Upper lobe of right lung (tissue), 1 donor: ENCODE results near the gene ITPK1. TPM values are rescaled to one million over a fixed set of nuclear protein-coding genes. Genes with fewer than 3 reads are reported as not detected.

Experiments used
- ATAC-seq: fragments of 200-7000 bp; cut with Tn5 transposase; one replicate; pipeline ENCODE4 v1.9.1; 2020; ENCODE audit warnings: mild to moderate bottlenecking, moderate library complexity
- DNase-seq: peaks from one replicate; pipeline ENCODE4 v3.0.0-alpha.2; 2020
- H3K27ac ChIP-seq: fragments of 200-600 bp; one replicate; pipeline ENCODE4 v1.8.0; 2022
- H3K27me3 ChIP-seq: fragments of 200-600 bp; one replicate; pipeline ENCODE4 v1.8.0; 2022; ENCODE audit warnings: mild to moderate bottlenecking
- H3K36me3 ChIP-seq: fragments of 200-600 bp; one replicate; pipeline ENCODE4 v1.8.0; 2022
- H3K4me1 ChIP-seq: fragments of 200-600 bp; one replicate; pipeline ENCODE4 v1.8.0; 2022
- H3K4me3 ChIP-seq: fragments of 200-600 bp; one replicate; pipeline ENCODE4 v1.8.0; 2022; ENCODE audit warnings: mild to moderate bottlenecking
- H3K9me3 ChIP-seq: fragments of 200-600 bp; one replicate; pipeline ENCODE4 v1.8.0; 2022
- intact Hi-C: fragments of 100-400 bp; cut with DNase I; formaldehyde crosslinking; loops from one replicate; pipeline ENCODE4 v1.11.0; 2022
- total RNA-seq: library from RNA; stranded (reverse); fragmentation: NEBNext Ultra II Directional; extraction: Animal tissue kit (Norgen Biotek cat#: 25700); gene quantifications from one replicate; pipeline ENCODE4 v1.2.1, GENCODE V29; 2021
- TF ChIP-seq, protein P1 (sequence below): fragments of 200-600 bp; IDR thresholded peaks from one replicate; pipeline ENCODE4 v1.8.0; 2022; ENCODE audit warnings: antibody characterized with exemption
- donor health status: DM: no; HTN: yes; CAD: no; lungs with severe emphysema.

The ITPK1 gene
- total RNA-seq, 1 donor from 2014 or later = 96.9 TPM

DNA sequence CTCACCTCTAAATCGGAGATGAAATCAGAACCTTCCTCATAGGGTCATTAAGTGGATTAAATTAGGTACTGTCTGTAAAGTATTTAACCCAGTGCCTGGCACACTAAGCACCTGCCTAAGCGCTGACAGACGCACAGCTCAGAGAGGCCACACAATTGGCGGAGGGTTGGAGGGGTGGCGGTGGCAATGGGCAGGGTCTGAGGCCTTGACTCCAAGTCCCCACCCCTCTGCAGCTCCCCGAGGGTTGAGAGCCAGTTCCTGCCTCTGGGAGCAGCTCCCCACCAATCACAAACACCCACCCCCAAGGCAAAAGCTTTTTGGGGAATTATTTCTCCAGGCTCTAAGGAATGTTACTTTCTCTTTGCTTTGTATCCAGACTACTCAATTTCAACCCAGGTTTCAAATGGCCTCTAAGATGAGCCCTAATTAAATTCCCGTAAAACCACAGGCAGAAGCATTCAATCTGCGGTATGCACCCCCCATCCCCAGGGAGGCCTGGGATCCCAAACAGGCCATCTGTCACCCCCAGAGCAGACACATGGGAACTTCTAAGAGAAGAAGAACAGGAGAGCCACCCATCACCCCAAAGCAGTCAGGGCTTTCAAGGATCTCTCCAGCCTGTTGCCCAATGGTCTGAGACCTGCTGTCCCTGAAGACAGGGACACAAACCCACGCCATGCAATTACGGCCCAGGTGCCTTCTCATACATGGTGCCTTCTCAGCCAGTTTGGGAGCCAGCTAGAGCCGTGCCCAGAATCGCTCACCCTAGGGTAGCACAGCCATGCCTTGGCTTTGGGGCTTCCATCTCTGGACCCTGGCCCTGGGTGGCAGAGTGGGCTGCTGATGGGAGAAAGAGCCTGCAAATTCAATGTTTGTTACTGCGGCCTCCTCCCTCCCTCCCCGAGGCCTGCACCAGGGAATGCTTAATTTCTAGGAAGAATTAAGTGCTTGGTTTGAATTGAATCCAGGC lies 126.7 kb downstream of the ITPK1 start:
- no peaks in the 10 kb centered on the region for H3K9me3 ChIP-seq
- H3K27me3 ChIP-seq = no peaks in the 10 kb centered on the region

DNA sequence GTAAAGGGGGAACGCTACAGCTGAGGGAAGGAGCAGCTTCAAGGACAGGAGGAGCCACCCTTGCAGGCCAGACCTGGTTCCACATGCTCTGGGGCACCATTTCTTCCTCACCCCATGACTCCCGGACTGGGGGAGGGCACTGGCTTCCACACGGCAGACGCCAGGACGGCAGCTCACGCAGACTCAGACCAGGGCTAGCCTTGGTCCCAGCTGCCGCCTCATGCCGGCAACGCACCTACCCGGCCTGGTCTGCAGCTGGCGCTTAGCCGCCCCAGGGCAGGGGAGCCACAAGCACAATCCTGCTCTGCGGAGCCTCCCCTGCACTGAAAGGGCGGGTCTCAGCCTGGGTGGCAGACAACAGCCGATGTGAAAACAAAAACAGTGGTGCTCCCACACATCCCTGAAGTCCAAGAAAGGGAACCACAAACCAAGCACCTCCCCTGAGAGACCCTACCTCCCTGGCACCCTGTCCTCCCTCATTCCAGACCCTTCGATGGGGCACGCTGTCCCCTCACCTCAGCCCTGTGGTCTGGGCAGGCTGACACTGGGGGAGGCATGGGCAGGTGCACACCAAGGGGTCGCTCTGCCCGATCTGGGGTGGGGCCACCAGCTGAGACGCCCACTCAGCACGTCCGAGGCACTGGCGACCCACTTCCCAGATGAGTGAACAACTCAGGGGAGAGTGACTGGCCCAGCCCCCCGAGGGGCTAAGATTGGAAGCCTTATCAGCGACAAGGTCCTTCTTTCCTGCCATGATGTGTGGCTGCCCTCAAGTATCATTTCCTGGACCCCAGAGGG lies 127.8 kb downstream of the ITPK1 start:
- no peaks in the 10 kb centered on the region for H3K9me3 ChIP-seq
- H3K4me3 ChIP-seq = no peak overlapping the region
- DNase-seq (no peak), ATAC-seq (no peak)
- intact Hi-C loops = no loop called here
- H3K36me3 ChIP-seq = no peaks in the 10 kb centered on the region
- peaks cover 27% of the 10 kb centered on the region for H3K4me1 ChIP-seq
- no peaks in the 10 kb centered on the region for H3K27me3 ChIP-seq
- no peak overlapping the region for H3K27ac ChIP-seq
- TF ChIP-seq, protein P1, sequence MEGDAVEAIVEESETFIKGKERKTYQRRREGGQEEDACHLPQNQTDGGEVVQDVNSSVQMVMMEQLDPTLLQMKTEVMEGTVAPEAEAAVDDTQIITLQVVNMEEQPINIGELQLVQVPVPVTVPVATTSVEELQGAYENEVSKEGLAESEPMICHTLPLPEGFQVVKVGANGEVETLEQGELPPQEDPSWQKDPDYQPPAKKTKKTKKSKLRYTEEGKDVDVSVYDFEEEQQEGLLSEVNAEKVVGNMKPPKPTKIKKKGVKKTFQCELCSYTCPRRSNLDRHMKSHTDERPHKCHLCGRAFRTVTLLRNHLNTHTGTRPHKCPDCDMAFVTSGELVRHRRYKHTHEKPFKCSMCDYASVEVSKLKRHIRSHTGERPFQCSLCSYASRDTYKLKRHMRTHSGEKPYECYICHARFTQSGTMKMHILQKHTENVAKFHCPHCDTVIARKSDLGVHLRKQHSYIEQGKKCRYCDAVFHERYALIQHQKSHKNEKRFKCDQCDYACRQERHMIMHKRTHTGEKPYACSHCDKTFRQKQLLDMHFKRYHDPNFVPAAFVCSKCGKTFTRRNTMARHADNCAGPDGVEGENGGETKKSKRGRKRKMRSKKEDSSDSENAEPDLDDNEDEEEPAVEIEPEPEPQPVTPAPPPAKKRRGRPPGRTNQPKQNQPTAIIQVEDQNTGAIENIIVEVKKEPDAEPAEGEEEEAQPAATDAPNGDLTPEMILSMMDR = no peak

More for the DNA sequence above, 126.7 kb downstream of the ITPK1 start:
- TF ChIP-seq, protein P1 = no peak
- ATAC-seq = no peak
- Histone ChIP-seq H3K27ac (no peak overlapping the region), H3K36me3 (peaks cover 8% of the 10 kb centered on the region), H3K4me1 (peaks cover 27% of the 10 kb centered on the region), H3K4me3 (no peak overlapping the region)
- no peak for DNase-seq
- intact Hi-C loops = no loop called here

DNA sequence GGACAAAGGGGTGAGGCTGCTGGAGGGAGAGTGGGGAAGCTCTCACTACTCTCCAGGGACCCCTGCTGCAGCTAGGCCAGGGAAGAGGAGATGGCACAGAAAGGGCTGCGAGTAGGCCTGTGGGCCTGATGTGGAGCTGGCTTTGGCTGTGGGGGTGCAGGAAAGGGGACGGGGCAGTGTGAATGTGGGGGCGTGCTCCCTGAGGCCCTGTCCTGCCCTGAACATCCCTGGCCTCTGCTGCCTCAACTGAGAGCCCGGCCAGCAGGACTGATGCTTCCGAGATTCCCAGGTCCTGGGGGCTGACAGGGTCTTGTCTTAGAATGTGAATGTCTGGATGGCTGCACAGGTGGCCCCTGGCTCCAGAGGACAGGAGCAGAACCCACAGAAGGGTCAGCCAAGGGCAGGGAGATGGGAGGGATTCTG lies 128.6 kb downstream of the ITPK1 start:
- Histone ChIP-seq H3K27ac (no peak overlapping the region), H3K4me3 (no peak overlapping the region), H3K36me3 (no peaks in the 10 kb centered on the region), H3K9me3 (no peaks in the 10 kb centered on the region), H3K4me1 (peaks cover 27% of the 10 kb centered on the region), H3K27me3 (no peaks in the 10 kb centered on the region)
- TF ChIP-seq, protein P1 = no peak
- intact Hi-C loops = no loop called here
- no peak for ATAC-seq
- no peak for DNase-seq

DNA sequence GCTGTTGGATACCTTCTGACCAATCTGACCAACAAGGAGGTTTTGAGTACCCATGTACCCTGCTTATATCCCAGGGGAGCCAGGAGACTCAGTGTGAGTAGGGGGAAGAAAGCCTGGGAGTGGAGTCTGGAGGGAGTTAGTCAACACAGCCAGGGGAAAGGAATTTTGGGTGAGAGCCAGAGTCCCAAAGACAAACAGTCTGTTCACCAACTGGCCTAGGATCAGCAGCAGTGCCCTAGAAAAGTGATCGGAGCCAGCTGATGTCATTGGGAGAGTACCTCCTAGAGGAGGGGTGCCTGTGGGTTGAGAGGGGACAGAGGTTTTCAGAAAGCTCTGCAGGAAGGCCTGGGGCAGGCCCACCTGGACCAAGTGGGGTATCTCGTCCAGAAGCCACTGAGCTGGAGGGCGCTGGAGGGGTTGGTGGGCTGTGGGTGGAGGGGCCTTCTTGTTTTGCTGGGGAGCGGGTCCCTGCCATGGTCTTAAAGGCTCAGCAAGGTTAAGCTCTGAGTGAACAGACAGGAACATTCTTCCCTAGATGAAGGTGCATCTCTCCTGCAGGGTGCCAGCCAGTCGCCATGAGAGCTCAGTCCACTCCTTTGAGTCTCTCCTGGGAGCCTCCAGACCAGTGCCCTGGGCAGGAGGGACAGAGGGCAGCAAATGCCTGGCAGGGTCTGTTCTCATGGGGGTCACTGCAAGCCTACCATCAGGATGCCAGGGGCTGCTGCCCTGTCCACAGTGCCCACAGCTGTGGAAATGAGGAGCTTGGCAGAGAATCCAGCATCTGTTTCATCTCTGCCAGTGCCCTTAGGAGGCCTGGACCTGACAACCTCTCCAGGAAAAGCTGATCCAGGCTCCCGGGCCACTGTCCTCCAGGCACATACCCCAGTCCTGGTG lies 129.2 kb downstream of the ITPK1 start:
- ATAC-seq = peak; percentile 78
- peak overlapping the region; percentile 39 for H3K27ac ChIP-seq

More for the DNA sequence above, 129.2 kb downstream of the ITPK1 start:
- no peak overlapping the region for H3K4me3 ChIP-seq
- no peaks in the 10 kb centered on the region for H3K27me3 ChIP-seq
- peaks cover 27% of the 10 kb centered on the region for H3K4me1 ChIP-seq
- intact Hi-C loops = no loop called here
- H3K36me3 ChIP-seq = no peaks in the 10 kb centered on the region
- no peak for DNase-seq
- H3K9me3 ChIP-seq = no peaks in the 10 kb centered on the region
- TF ChIP-seq, protein P1 = no peak
